Mesenchymal stem cell (in vitro differentiated cells and primary cell): Measurements from ENCODE around the gene SKIC8. TPM values are rescaled to one million over a fixed set of nuclear protein-coding genes. Genes with fewer than 3 reads are reported as not detected.

Experiments
- DNase-seq: peaks from one replicate; pipeline ENCODE4 v3.0.0-alpha.2; 2013
- H2AFZ ChIP-seq: one replicate; pipeline ENCODE4 v1.6.1; 2013; ENCODE audit warnings: low read depth, mild to moderate bottlenecking, control low read depth, inconsistent platforms, low read length, moderate library complexity
- H2AK5ac ChIP-seq: 2 replicates; pipeline ENCODE4 v1.6.1; 2013; ENCODE audit warnings: low read length, moderate library complexity, mild to moderate bottlenecking, inconsistent platforms; ENCODE audit not compliant: severe bottlenecking
- H2BK120ac ChIP-seq: one replicate; pipeline ENCODE4 v1.6.1; 2013; ENCODE audit warnings: low read depth, mild to moderate bottlenecking, inconsistent platforms, low read length, moderate library complexity
- H2BK12ac ChIP-seq, 2 experiments: one replicate each; pipeline ENCODE4 v1.6.1; 2013; ENCODE audit warnings: inconsistent platforms in 2 of 2, low read length in 2 of 2, mild to moderate bottlenecking in 2 of 2, moderate library complexity in 2 of 2, control low read depth in 1 of 2
- H2BK15ac ChIP-seq: one replicate; pipeline ENCODE4 v1.6.1; 2013; ENCODE audit warnings: mild to moderate bottlenecking, low read depth, inconsistent platforms; ENCODE audit not compliant: poor library complexity, severe bottlenecking
- H2BK5ac ChIP-seq: 2 replicates; pipeline ENCODE4 v1.6.1; 2013; ENCODE audit warnings: low read depth, mild to moderate bottlenecking, low read length, control low read depth, inconsistent platforms; ENCODE audit not compliant: poor library complexity, severe bottlenecking
- H3K14ac ChIP-seq, 2 experiments: one replicate each; pipeline ENCODE4 v1.6.1; 2013; ENCODE audit warnings: inconsistent platforms in 2 of 2, low read length in 2 of 2, control low read depth in 1 of 2, mild to moderate bottlenecking in 1 of 2, moderate library complexity in 1 of 2
- H3K18ac ChIP-seq, 2 experiments: one replicate each; pipeline ENCODE4 v1.6.1; 2013; ENCODE audit warnings: inconsistent platforms in 2 of 2, low read length in 2 of 2, control low read depth in 1 of 2, low read depth in 1 of 2, mild to moderate bottlenecking in 1 of 2
- H3K23ac ChIP-seq, 2 experiments: one replicate each; pipeline ENCODE4 v1.6.1; 2013; ENCODE audit warnings: inconsistent platforms in 2 of 2, low read length in 2 of 2, mild to moderate bottlenecking in 2 of 2, moderate library complexity in 2 of 2, control low read depth in 1 of 2
- H3K27ac ChIP-seq: 2 replicates; pipeline ENCODE4 v1.5.1; 2013; ENCODE audit warnings: mild to moderate bottlenecking, moderate library complexity, low read length, control low read depth, inconsistent platforms; ENCODE audit not compliant: poor library complexity, severe bottlenecking
- H3K27me3 ChIP-seq, 2 experiments: 2 replicates each; pipeline versions ENCODE4 v1.6.1 to v1.7.0; 2013; ENCODE audit warnings: low read length in 2 of 2, mild to moderate bottlenecking in 2 of 2, moderate library complexity in 2 of 2, control low read depth in 1 of 2, inconsistent platforms in 1 of 2; ENCODE audit not compliant: control insufficient read depth in 1 of 2, insufficient read depth in 1 of 2
- H3K36me3 ChIP-seq, 2 experiments: 2 replicates each; pipeline versions ENCODE4 v1.6.1 to v1.7.0; 2013; ENCODE audit warnings: low read length in 2 of 2, control low read depth in 1 of 2, inconsistent platforms in 1 of 2, low read depth in 1 of 2, mild to moderate bottlenecking in 1 of 2; ENCODE audit not compliant: insufficient read depth in 2 of 2, control insufficient read depth in 1 of 2
- H3K4ac ChIP-seq, 2 experiments: one replicate each; pipeline ENCODE4 v1.6.1; 2013; ENCODE audit warnings: inconsistent platforms in 2 of 2, low read length in 2 of 2, mild to moderate bottlenecking in 2 of 2, moderate library complexity in 2 of 2, control low read depth in 1 of 2, low read depth in 1 of 2
- H3K4me1 ChIP-seq: 2 replicates; pipeline ENCODE4 v1.6.1; 2013; ENCODE audit warnings: low read depth, low read length, control low read depth; ENCODE audit not compliant: control insufficient read depth, insufficient read depth
- H3K4me2 ChIP-seq: 2 replicates; pipeline ENCODE4 v1.6.1; 2013; ENCODE audit warnings: low read length, mild to moderate bottlenecking, inconsistent platforms; ENCODE audit not compliant: poor library complexity, severe bottlenecking
- H3K4me3 ChIP-seq, 2 experiments: 2 replicates each; pipeline versions ENCODE4 v1.5.1 to v1.7.0; 2013; ENCODE audit warnings: low read length in 2 of 2, mild to moderate bottlenecking in 2 of 2, control low read depth in 1 of 2, low read depth in 1 of 2; ENCODE audit not compliant: insufficient read depth in 1 of 2
- H3K79me1 ChIP-seq: replicated peaks from 2 replicates; pipeline ENCODE4 v1.6.1; 2013; ENCODE audit warnings: mild to moderate bottlenecking, control low read depth, low read length, inconsistent platforms; ENCODE audit not compliant: poor library complexity, severe bottlenecking
- H3K9ac ChIP-seq: 2 replicates; pipeline ENCODE4 v1.7.0; 2013; ENCODE audit warnings: mild to moderate bottlenecking, low read length, moderate library complexity
- H3K9me3 ChIP-seq: 2 replicates; pipeline ENCODE4 v1.7.0; 2013; ENCODE audit warnings: mild to moderate bottlenecking, low read length; ENCODE audit not compliant: control insufficient read depth
- H4K8ac ChIP-seq: one replicate; pipeline ENCODE4 v1.6.1; 2013; ENCODE audit warnings: inconsistent platforms, mild to moderate bottlenecking, low read length, moderate library complexity
- H4K91ac ChIP-seq: one replicate; pipeline ENCODE4 v1.6.1; 2013; ENCODE audit warnings: mild to moderate bottlenecking, low read length, inconsistent platforms
- WGBS: methylation state at CpG from one replicate; pipeline ENCODE4 v1.1.7; 2013; ENCODE audit warnings: mixed read lengths; 5-methylcytosine and 5-hydroxymethylcytosine counted together
- small RNA-seq: library from polyadenylated mRNA; stranded (forward); fragments of <200 nt; extraction: miRNeasy Mini kit (QIAGEN cat#:217004); gene quantifications from one replicate; pipeline ENCODE3, GENCODE V24; 2013; ENCODE audit warnings: low read depth

Gene SKIC8

GRCh38 chr15:78236491-78236890, 62.9 kb downstream of the SKIC8 start:
- no peaks in the 10 kb centered on the region for H3K9me3 ChIP-seq
- 87% methylated on average over 6 of the region's 6 CpGs for WGBS
- peaks cover 22 to 59% of the 10 kb centered on the region in 2 experiments for H3K27me3 ChIP-seq
- no peak overlapping the region for H4K91ac ChIP-seq
- no peak overlapping the region for H3K18ac ChIP-seq
- H3K9ac ChIP-seq, result no peak overlapping the region
- no peak overlapping the region for H2BK12ac ChIP-seq
- no peak overlapping the region for H2BK15ac ChIP-seq
- no peak overlapping the region for H3K27ac ChIP-seq
- no peak overlapping the region for H3K23ac ChIP-seq
- H2AK5ac ChIP-seq, result no peak overlapping the region
- no peak overlapping the region for H3K14ac ChIP-seq
- H3K4me2 ChIP-seq, result no peak overlapping the region
- no peak overlapping the region for H2AFZ ChIP-seq
- no peaks in the 10 kb centered on the region for H3K36me3 ChIP-seq
- H2BK5ac ChIP-seq, result no peak overlapping the region
- no peak overlapping the region for H3K4me3 ChIP-seq
- no peak overlapping the region for H3K4ac ChIP-seq
- H4K8ac ChIP-seq, result no peak overlapping the region
- DNase-seq, result no peak
- no peak overlapping the region for H2BK120ac ChIP-seq
- no peaks in the 10 kb centered on the region for H3K79me1 ChIP-seq
- peaks cover 2% of the 10 kb centered on the region for H3K4me1 ChIP-seq

GRCh38 chr15:78234515-78235040, 64.8 kb downstream of the SKIC8 start, which contains the start of gene ACSBG1:
Gene ACSBG1, minus strand, starts transcription at chr15:78234565. Its CDS starts 64 bp downstream, at chr15:78234501.
- no peak within 1 kb of the TSS for H3K14ac ChIP-seq
- no peak within 1 kb of the TSS for H4K8ac ChIP-seq
- H3K27me3 ChIP-seq, result peaks cover 28 to 72% of the 10 kb centered on the region in 2 experiments
- no peak within 1 kb of the TSS for H3K9ac ChIP-seq
- WGBS, result 75% methylated on average over 5 of the region's 6 CpGs
- no peak within 1 kb of the TSS for H2BK15ac ChIP-seq
- H3K36me3 ChIP-seq, result no peaks in the 10 kb centered on the region
- H2BK5ac ChIP-seq, result no peak within 1 kb of the TSS
- no peak within 1 kb of the TSS for H2BK12ac ChIP-seq
- no peaks in the 10 kb centered on the region for H3K9me3 ChIP-seq
- no peak within 1 kb of the TSS for H3K18ac ChIP-seq
- H2AK5ac ChIP-seq, result no peak within 1 kb of the TSS
- no peak within 1 kb of the TSS for H3K4me3 ChIP-seq
- no peak within 1 kb of the TSS for H3K4me2 ChIP-seq
- no peak within 1 kb of the TSS for H4K91ac ChIP-seq
- no peak for DNase-seq
- H3K23ac ChIP-seq, result no peak within 1 kb of the TSS
- H3K4me1 ChIP-seq, result no peaks in the 10 kb centered on the region
- H2AFZ ChIP-seq, result no peak within 1 kb of the TSS
- no peak within 1 kb of the TSS for H2BK120ac ChIP-seq
- H3K4ac ChIP-seq, result no peak within 1 kb of the TSS
- no peaks in the 10 kb centered on the region for H3K79me1 ChIP-seq
- no peak within 1 kb of the TSS for H3K27ac ChIP-seq

GRCh38 chr15:78233496-78233895, 65.9 kb downstream of the SKIC8 start:
- H3K4ac ChIP-seq, result no peak overlapping the region
- H3K23ac ChIP-seq, result no peak overlapping the region
- WGBS, result 74% methylated on average over 11 of the region's 11 CpGs
- no peak overlapping the region for H2BK12ac ChIP-seq
- H3K4me3 ChIP-seq, result no peak overlapping the region
- H3K9ac ChIP-seq, result no peak overlapping the region
- H2AFZ ChIP-seq, result no peak overlapping the region
- H3K18ac ChIP-seq, result no peak overlapping the region
- H3K4me1 ChIP-seq, result no peaks in the 10 kb centered on the region
- H3K27ac ChIP-seq, result no peak overlapping the region
- H4K91ac ChIP-seq, result no peak overlapping the region
- H3K36me3 ChIP-seq, result no peaks in the 10 kb centered on the region
- no peak overlapping the region for H2BK5ac ChIP-seq
- no peaks in the 10 kb centered on the region for H3K79me1 ChIP-seq
- H2BK15ac ChIP-seq, result no peak overlapping the region
- H4K8ac ChIP-seq, result no peak overlapping the region
- H3K27me3 ChIP-seq, result peaks cover 30 to 80% of the 10 kb centered on the region in 2 experiments
- H3K4me2 ChIP-seq, result no peak overlapping the region
- H2AK5ac ChIP-seq, result no peak overlapping the region
- H2BK120ac ChIP-seq, result no peak overlapping the region
- H3K14ac ChIP-seq, result no peak overlapping the region
- H3K9me3 ChIP-seq, result no peaks in the 10 kb centered on the region
- DNase-seq, result no peak

Small RNA genes within 50 kb of the gene (small RNA-seq; reads per million reads assigned to genes)
- gene AC090607.5, result not detected
